Esophagus squamous epithelium (tissue), 5 donors: ENCODE data around the gene USP46. TPM values are rescaled to one million over a fixed set of nuclear protein-coding genes. Genes with fewer than 3 reads are reported as not detected.

Experiments used
- DNase-seq: peaks from one replicate; lab custom pipeline; 2025; lab: John Stamatoyannopoulos, UW
- H3K27ac ChIP-seq, 4 donors: fragments of 200-600 bp; sonication (generic); one replicate each; pipeline ENCODE4 v1.5.1; 2016 to 2019; ENCODE audit warnings: mild to moderate bottlenecking in 1 of 4
- H3K27me3 ChIP-seq, 4 donors: fragments of 200-600 bp; sonication (generic); 1 replicate in 3 of 4; 2 replicates in 1 of 4; pipeline versions ENCODE4 v1.5.1 to v1.6.0; 2017 to 2021; ENCODE audit warnings: antibody characterized with exemption in 1 of 4
- H3K36me3 ChIP-seq, 3 donors: fragments of 200-600 bp; sonication (generic); one replicate each; pipeline ENCODE4 v1.5.1; 2016 to 2019
- H3K4me1 ChIP-seq, 3 donors: fragments of 200-600 bp; sonication (generic); one replicate each; pipeline ENCODE4 v1.5.1; 2017 to 2019
- H3K4me3 ChIP-seq, 4 donors: fragments of 200-600 bp; sonication (generic); 1 replicate in 3 of 4; 2 replicates in 1 of 4; pipeline ENCODE4 v1.5.1; 2016 to 2019; ENCODE audit warnings: mild to moderate bottlenecking in 2 of 4, moderate library complexity in 1 of 4
- H3K9me3 ChIP-seq, 3 donors: fragments of 200-600 bp; sonication (generic); one replicate each; pipeline ENCODE4 v1.5.1; 2016 to 2019
- POLR2A ChIP-seq, 4 donors: fragments of 450-650 bp; IDR thresholded peaks; one replicate each; pipeline ENCODE4 v1.6.1; 2017; ENCODE audit warnings: antibody characterized with exemption in 4 of 4, mild to moderate bottlenecking in 4 of 4, moderate library complexity in 3 of 4
- WGBS, 2 donors: methylation state at CpG; one replicate each; pipeline ENCODE4 v1.1.5; 2018; 5-methylcytosine and 5-hydroxymethylcytosine counted together
- intact Hi-C: fragments of 100-400 bp; cut with DNase I; formaldehyde crosslinking; loops from one replicate; pipeline ENCODE4 v1.15.0; 2022
- total RNA-seq, 4 donors: library from RNA; depleted of rRNA; stranded (reverse); fragments of >200 nt; gene quantifications; one replicate each; pipeline ENCODE4 v1.1.0, GENCODE V29; 2016
- TF ChIP-seq, protein P1 (sequence below), 6 experiments: fragments of 450-650 bp in 4 of 6; fragments of 200-600 bp in 2 of 6; sonication (generic) in 2 of 6; IDR thresholded peaks; one replicate each; pipeline ENCODE4 v1.5.1; 2016 to 2019; ENCODE audit warnings: antibody characterized with exemption in 6 of 6, mild to moderate bottlenecking in 4 of 6, moderate library complexity in 4 of 6
- donor health status: DM: yes; HTN: yes; CAD: no.

The USP46 gene
- total RNA-seq, 4 donors from 2014 or later, result 12.0 to 22.1 (median 12.9) TPM

DNA sequence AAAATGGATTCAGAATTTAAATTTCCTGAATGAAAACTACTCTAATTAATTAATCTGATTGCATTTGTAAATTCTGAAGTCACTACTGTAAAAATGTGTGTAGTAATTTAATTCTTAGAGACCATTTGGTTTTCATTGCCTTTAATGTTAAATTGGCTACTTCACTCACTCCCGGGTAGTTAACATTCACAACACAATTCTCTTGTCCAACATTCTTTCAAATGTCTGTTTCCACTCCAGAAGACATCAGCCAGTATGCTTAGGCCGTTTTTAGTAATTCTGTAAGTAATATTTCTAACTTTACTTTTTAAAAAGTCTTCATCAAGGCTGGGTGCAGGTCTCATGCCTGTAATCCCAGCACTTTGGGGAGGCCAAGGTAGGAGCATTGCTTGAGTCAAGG lies 21.3 kb upstream of the USP46 start:
- no peaks in the 10 kb centered on the region for H3K36me3 ChIP-seq
- WGBS, 2 donors, result 66% methylated on average over 2 of the region's 2 CpGs

DNA sequence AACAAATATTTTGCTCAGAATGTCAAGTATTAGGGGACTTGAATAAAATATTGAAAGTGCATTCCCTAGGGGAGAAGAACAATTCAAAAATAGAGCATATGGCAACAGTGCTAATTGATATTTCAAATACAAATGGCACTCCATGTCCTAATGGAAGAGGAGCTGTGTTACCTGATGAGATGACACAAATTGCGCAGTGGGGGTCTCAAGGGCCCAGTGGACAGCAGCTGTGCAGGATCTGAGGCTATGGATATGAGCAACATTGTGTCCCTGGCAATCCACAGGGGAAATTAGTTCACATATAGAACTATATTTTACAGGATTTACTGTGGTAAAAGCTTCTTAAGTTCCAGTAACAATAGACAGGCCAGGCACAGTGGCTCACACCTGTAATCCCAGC lies 17.4 kb upstream of the USP46 start:
- Histone ChIP-seq H3K4me1 (no peaks in the 10 kb centered on the region), H3K4me3 (no peak overlapping the region), H3K27ac (no peak overlapping the region), H3K36me3 (no peaks in the 10 kb centered on the region), H3K27me3 (no peaks in the 10 kb centered on the region), H3K9me3 (no peaks in the 10 kb centered on the region)
- intact Hi-C loops, result no loop called here
- TF ChIP-seq, protein P1, sequence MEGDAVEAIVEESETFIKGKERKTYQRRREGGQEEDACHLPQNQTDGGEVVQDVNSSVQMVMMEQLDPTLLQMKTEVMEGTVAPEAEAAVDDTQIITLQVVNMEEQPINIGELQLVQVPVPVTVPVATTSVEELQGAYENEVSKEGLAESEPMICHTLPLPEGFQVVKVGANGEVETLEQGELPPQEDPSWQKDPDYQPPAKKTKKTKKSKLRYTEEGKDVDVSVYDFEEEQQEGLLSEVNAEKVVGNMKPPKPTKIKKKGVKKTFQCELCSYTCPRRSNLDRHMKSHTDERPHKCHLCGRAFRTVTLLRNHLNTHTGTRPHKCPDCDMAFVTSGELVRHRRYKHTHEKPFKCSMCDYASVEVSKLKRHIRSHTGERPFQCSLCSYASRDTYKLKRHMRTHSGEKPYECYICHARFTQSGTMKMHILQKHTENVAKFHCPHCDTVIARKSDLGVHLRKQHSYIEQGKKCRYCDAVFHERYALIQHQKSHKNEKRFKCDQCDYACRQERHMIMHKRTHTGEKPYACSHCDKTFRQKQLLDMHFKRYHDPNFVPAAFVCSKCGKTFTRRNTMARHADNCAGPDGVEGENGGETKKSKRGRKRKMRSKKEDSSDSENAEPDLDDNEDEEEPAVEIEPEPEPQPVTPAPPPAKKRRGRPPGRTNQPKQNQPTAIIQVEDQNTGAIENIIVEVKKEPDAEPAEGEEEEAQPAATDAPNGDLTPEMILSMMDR (IDR thresholded peaks at IDR 0.05), result no peak
- no peak for TF ChIP-seq POLR2A (IDR thresholded peaks at IDR 0.05)
- no peak for DNase-seq
- 91 to 100% methylated on average over 1 of the region's 1 CpG for WGBS, 2 donors

More for the DNA sequence above, 21.3 kb upstream of the USP46 start:
- no peak for DNase-seq
- intact Hi-C loops, result no loop called here
- Histone ChIP-seq H3K4me1 (no peaks in the 10 kb centered on the region), H3K27ac (no peak overlapping the region), H3K27me3 (no peaks in the 10 kb centered on the region), H3K4me3 (no peak overlapping the region), H3K9me3 (no peaks in the 10 kb centered on the region)
- no peak for TF ChIP-seq POLR2A (IDR thresholded peaks at IDR 0.05)
- TF ChIP-seq, protein P1 (IDR thresholded peaks at IDR 0.05), result no peak

DNA sequence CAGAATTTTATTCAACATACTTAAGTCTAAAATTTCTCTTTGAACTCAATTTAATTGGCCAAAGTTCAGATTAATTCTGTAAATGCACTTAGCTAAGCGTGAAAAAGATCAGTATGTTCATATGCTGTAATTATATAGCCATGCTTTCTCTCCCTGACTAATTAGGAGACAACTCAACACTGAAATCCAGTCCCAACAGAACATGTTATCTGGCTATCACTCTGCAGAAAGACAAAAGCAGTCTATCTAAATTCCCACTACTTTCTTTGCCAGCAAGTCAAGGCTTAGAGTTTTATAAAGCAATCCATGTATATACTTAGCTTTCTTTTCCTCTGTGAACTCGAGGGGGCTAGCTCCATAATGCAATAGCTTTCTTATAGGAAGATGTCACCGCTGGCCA lies 16.0 kb upstream of the USP46 start:
- Histone ChIP-seq H3K4me1 (no peaks in the 10 kb centered on the region), H3K9me3 (no peaks in the 10 kb centered on the region), H3K27ac (no peak overlapping the region), H3K27me3 (no peaks in the 10 kb centered on the region), H3K4me3 (no peak overlapping the region), H3K36me3 (no peaks in the 10 kb centered on the region)
- TF ChIP-seq, protein P1 (IDR thresholded peaks at IDR 0.05), result no peak
- TF ChIP-seq POLR2A (IDR thresholded peaks at IDR 0.05), result no peak
- WGBS, 2 donors, result 78 to 93% methylated on average over 3 of the region's 3 CpGs
- no peak for DNase-seq
- intact Hi-C loops, result no loop called here

DNA sequence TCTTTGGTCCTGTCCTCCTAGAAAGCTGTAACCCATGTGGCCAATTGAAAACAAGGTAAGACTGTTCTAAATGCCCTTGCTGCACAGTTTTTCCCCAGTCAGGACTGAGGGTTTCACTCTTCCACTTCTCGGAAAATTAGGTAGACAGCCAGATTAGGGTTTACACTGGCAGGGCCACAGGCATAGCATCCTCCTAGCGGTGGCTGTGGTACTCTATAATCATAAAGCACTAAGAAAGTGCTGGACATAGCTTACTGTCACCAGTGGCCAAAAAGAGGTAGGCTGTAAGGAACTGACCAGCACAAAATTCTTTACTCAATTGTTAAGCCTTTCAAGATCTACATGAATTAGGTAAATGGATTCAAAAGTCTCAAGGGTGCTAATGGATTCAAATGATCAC lies 11.6 kb upstream of the USP46 start:
- no peaks in the 10 kb centered on the region for H3K4me1 ChIP-seq
- no peaks in the 10 kb centered on the region for H3K9me3 ChIP-seq
- no peak for TF ChIP-seq POLR2A (IDR thresholded peaks at IDR 0.05)
- TF ChIP-seq, protein P1 (IDR thresholded peaks at IDR 0.05), result no peak
- no peak for DNase-seq
- no peaks in the 10 kb centered on the region for H3K36me3 ChIP-seq
- no peaks in the 10 kb centered on the region for H3K27me3 ChIP-seq
- intact Hi-C loops, result no loop called here
- no peak overlapping the region for H3K27ac ChIP-seq
- 93 to 100% methylated on average over 2 of the region's 2 CpGs for WGBS, 2 donors
- no peak overlapping the region for H3K4me3 ChIP-seq

DNA sequence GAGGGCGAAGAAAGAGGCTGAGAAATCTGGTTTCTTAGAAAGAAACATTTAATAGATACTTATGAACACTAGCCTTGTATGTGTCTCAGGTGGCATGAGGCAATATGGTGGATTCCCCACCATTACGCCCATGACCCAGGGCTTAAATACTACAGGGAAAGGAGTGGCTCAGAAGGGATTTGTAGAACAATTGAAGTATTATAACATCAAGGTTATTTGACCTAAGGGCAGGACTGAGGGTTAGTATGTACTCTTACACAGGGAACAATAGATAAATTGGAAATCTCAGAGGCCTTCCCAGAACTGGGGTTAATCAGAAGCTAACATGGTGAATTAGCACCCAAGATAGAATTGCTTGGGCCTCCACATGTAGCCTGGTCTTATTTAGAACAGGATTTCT lies 11.0 kb upstream of the USP46 start:
- no peak overlapping the region for H3K27ac ChIP-seq
- H3K9me3 ChIP-seq, result no peaks in the 10 kb centered on the region
- 70% methylated on average over 2 of the region's 2 CpGs for WGBS, 2 donors
- intact Hi-C loops, result no loop called here
- TF ChIP-seq, protein P1 (IDR thresholded peaks at IDR 0.05), result no peak
- no peak for TF ChIP-seq POLR2A (IDR thresholded peaks at IDR 0.05)
- no peaks in the 10 kb centered on the region for H3K36me3 ChIP-seq
- no peak overlapping the region for H3K4me3 ChIP-seq
- no peak for DNase-seq
- H3K27me3 ChIP-seq, result no peaks in the 10 kb centered on the region
- H3K4me1 ChIP-seq, result no peaks in the 10 kb centered on the region
